ENCODE measurements around the gene GNRH2.
"Not testable (repeated sequence)": the region's sequence is repeated elsewhere in the genome, so short reads cannot be mapped to it uniquely, and the experiment has no call there.

GNRH2 gene

GRCh38 chr20:3075315-3075714, 31.9 kb downstream of the GNRH2 start:
- DNase-seq, result not testable (repeated sequence)

- no peak for DNase-seq
Observed at GRCh38 chr20:3077618-3078134, 34.3 kb downstream of the GNRH2 start.

GRCh38 chr20:3080939-3081388, 37.5 kb downstream of the GNRH2 start:
- no peak for DNase-seq

- no peak for DNase-seq
Observed at GRCh38 chr20:3081641-3082040, 38.2 kb downstream of the GNRH2 start.

GRCh38 chr20:3082306-3082951, 39.0 kb downstream of the GNRH2 start:
- no peak for DNase-seq

GRCh38 chr20:3082955-3083952, 39.8 kb downstream of the GNRH2 start:
- DNase-seq, result no peak

- no peak for DNase-seq
Observed at GRCh38 chr20:3084283-3084985, 41.0 kb downstream of the GNRH2 start, which contains the start of gene AVP. Gene AVP (minus strand): TSS chr20:3084724. CDS start chr20:3084674, 50 bp downstream.

GRCh38 chr20:3084986-3085360, 41.6 kb downstream of the GNRH2 start:
- no peak for DNase-seq

GRCh38 chr20:3085571-3086072, 42.2 kb downstream of the GNRH2 start:
- no peak for DNase-seq

- DNase-seq, result no peak
Observed at GRCh38 chr20:3088031-3088430, 44.6 kb downstream of the GNRH2 start.

GRCh38 chr20:3090565-3090964, 47.1 kb downstream of the GNRH2 start:
- DNase-seq, result no peak

- DNase-seq, result no peak
Observed at GRCh38 chr20:3092611-3093379, 49.4 kb downstream of the GNRH2 start.

- no peak for DNase-seq
Observed at GRCh38 chr20:3093861-3094361, 50.5 kb downstream of the GNRH2 start.

GRCh38 chr20:3094848-3095629, 51.6 kb downstream of the GNRH2 start:
- no peak for DNase-seq

All from DMS79 treated with DMSO at 0.1 percent for 48 hours (cell line).